ENCODE measurements around the gene SLC2A1. TPM values are rescaled to one million over a fixed set of nuclear protein-coding genes. Genes with fewer than 3 reads are reported as not detected.

SLC2A1 gene
- total RNA-seq, 2 experiments from 2014 or later, result 66.6 to 93.4 TPM

- H3K9me3 ChIP-seq (ENCODE audit: low read length), result no peaks in the 10 kb centered on the region
- H3K27ac ChIP-seq (ENCODE audit: low read depth, low read length, poor library complexity, severe bottlenecking), result no peak overlapping the region
- H3K4me2 ChIP-seq (ENCODE audit: low read length), result no peak overlapping the region
- no peaks in the 10 kb centered on the region for H3K79me2 ChIP-seq (ENCODE audit: insufficient read depth, low read depth, low read length)
- no peak overlapping the region for H3K4me3 ChIP-seq (ENCODE audit: low read depth, low read length, poor library complexity, severe bottlenecking)
- no peak for TF ChIP-seq EZH2phosphoT487 (IDR thresholded peaks at IDR 0.05; ENCODE audit: borderline replicate concordance, low read depth, low read length)
- TF ChIP-seq, protein P1, sequence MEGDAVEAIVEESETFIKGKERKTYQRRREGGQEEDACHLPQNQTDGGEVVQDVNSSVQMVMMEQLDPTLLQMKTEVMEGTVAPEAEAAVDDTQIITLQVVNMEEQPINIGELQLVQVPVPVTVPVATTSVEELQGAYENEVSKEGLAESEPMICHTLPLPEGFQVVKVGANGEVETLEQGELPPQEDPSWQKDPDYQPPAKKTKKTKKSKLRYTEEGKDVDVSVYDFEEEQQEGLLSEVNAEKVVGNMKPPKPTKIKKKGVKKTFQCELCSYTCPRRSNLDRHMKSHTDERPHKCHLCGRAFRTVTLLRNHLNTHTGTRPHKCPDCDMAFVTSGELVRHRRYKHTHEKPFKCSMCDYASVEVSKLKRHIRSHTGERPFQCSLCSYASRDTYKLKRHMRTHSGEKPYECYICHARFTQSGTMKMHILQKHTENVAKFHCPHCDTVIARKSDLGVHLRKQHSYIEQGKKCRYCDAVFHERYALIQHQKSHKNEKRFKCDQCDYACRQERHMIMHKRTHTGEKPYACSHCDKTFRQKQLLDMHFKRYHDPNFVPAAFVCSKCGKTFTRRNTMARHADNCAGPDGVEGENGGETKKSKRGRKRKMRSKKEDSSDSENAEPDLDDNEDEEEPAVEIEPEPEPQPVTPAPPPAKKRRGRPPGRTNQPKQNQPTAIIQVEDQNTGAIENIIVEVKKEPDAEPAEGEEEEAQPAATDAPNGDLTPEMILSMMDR (conservative IDR thresholded peaks at IDR 0.05; ENCODE audit: low read length), result no peak
- no peaks in the 10 kb centered on the region for H3K9me2 ChIP-seq (ENCODE audit: insufficient read depth, low read length)
- H2AFZ ChIP-seq (ENCODE audit: low read length), result no peak overlapping the region
- H3K36me3 ChIP-seq (ENCODE audit: insufficient read depth, low read length), result no peaks in the 10 kb centered on the region
- ChIA-PET POLR2A (no interaction called here), CTCF (ENCODE audit: unreplicated experiment) (no interaction called here)
- no peak for DNase-seq (ENCODE audit: low spot score)
- no TSS peak for BruUV-seq (replicated peaks)
- intact Hi-C loops (cut with micrococcal nuclease; ENCODE audit: unreplicated experiment), result no loop called here
- H3K4me1 ChIP-seq (ENCODE audit: insufficient read depth, low read length, poor library complexity, severe bottlenecking), result no peaks in the 10 kb centered on the region
- H4K20me1 ChIP-seq (ENCODE audit: insufficient read depth, low read length), result no peaks in the 10 kb centered on the region
These were observed 44.1 kb upstream of the SLC2A1 start for GRCh38 chr1:43002766-43003165.

DNA sequence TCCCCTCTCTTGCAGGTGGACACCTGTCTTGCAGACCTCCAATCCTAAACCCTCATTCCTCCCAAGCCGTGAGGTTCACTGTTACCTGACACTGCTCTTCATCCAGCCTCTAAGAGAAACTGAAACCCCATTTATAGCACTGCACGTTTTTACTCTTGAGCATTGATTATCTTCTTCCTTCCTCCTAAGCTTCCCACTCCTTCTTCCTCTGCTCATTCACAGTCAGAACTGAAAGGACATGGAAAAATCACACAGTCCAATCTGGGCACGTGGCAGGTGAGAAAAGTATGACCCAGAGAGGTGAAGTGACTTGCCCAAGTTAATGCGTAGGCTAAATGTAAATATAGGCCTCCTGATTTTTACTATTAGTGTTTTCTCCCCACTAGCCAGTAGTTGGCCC, 43.4 kb upstream of the SLC2A1 start:
- intact Hi-C loops (cut with micrococcal nuclease; ENCODE audit: unreplicated experiment), result no loop called here
- no peak for DNase-seq (ENCODE audit: low spot score)
- BruUV-seq (replicated peaks), result no TSS peak

GRCh38 chr1:43001434-43001833, 42.8 kb upstream of the SLC2A1 start:
- ChIA-PET POLR2A (no interaction called here), CTCF (ENCODE audit: unreplicated experiment) (no interaction called here)
- no peak overlapping the region for H3K4me3 ChIP-seq (ENCODE audit: low read depth, low read length, poor library complexity, severe bottlenecking)
- no peak overlapping the region for H3K4me2 ChIP-seq (ENCODE audit: low read length)
- H3K79me2 ChIP-seq (ENCODE audit: insufficient read depth, low read depth, low read length), result no peaks in the 10 kb centered on the region
- no peak for DNase-seq (ENCODE audit: low spot score)
- no peaks in the 10 kb centered on the region for H3K4me1 ChIP-seq (ENCODE audit: insufficient read depth, low read length, poor library complexity, severe bottlenecking)
- no peaks in the 10 kb centered on the region for H4K20me1 ChIP-seq (ENCODE audit: insufficient read depth, low read length)
- TF ChIP-seq EZH2phosphoT487 (IDR thresholded peaks at IDR 0.05; ENCODE audit: borderline replicate concordance, low read depth, low read length), result no peak
- TF ChIP-seq, protein P1 (conservative IDR thresholded peaks at IDR 0.05; ENCODE audit: low read length), result no peak
- H3K36me3 ChIP-seq (ENCODE audit: insufficient read depth, low read length), result no peaks in the 10 kb centered on the region
- H3K27ac ChIP-seq (ENCODE audit: low read depth, low read length, poor library complexity, severe bottlenecking), result no peak overlapping the region
- no peaks in the 10 kb centered on the region for H3K9me3 ChIP-seq (ENCODE audit: low read length)
- H2AFZ ChIP-seq (ENCODE audit: low read length), result no peak overlapping the region
- intact Hi-C loops (cut with micrococcal nuclease; ENCODE audit: unreplicated experiment), result no loop called here
- H3K9me2 ChIP-seq (ENCODE audit: insufficient read depth, low read length), result no peaks in the 10 kb centered on the region
- no TSS peak for BruUV-seq (replicated peaks)

More for the DNA sequence above, 43.4 kb upstream of the SLC2A1 start:
- Histone ChIP-seq H3K9me3 (ENCODE audit: low read length) (no peaks in the 10 kb centered on the region), H3K4me1 (ENCODE audit: insufficient read depth, low read length, poor library complexity, severe bottlenecking) (no peaks in the 10 kb centered on the region), H2AFZ (ENCODE audit: low read length) (no peak overlapping the region), H3K27ac (ENCODE audit: low read depth, low read length, poor library complexity, severe bottlenecking) (no peak overlapping the region), H3K4me3 (ENCODE audit: low read depth, low read length, poor library complexity, severe bottlenecking) (no peak overlapping the region), H3K9me2 (ENCODE audit: insufficient read depth, low read length) (no peaks in the 10 kb centered on the region), H4K20me1 (ENCODE audit: insufficient read depth, low read length) (no peaks in the 10 kb centered on the region), H3K4me2 (ENCODE audit: low read length) (no peak overlapping the region), H3K36me3 (ENCODE audit: insufficient read depth, low read length) (no peaks in the 10 kb centered on the region), H3K79me2 (ENCODE audit: insufficient read depth, low read depth, low read length) (no peaks in the 10 kb centered on the region)
- POLR2A ChIA-PET, result no interaction called here
- CTCF ChIA-PET (ENCODE audit: unreplicated experiment), result no interaction called here
- TF ChIP-seq, protein P1 (conservative IDR thresholded peaks at IDR 0.05; ENCODE audit: low read length), result no peak
- no peak for TF ChIP-seq EZH2phosphoT487 (IDR thresholded peaks at IDR 0.05; ENCODE audit: borderline replicate concordance, low read depth, low read length)

Data from OCI-LY7 (cell line).